Heart right ventricle (tissue), 16 donors: ENCODE data around the gene HRC. TPM values are rescaled to one million over a fixed set of nuclear protein-coding genes. Genes with fewer than 3 reads are reported as not detected.

Source experiments
- ATAC-seq, 8 donors: fragments of 200-7000 bp; cut with Tn5 transposase; one replicate each; pipeline ENCODE4 v1.9.1; 2020; ENCODE audit warnings: mild to moderate bottlenecking in 8 of 8, moderate library complexity in 8 of 8, moderate number of reproducible peaks in 1 of 8
- DNase-seq, 2 donors: peaks; one replicate each; pipeline ENCODE4 v3.0.0-alpha.2; 2020
- H3K27ac ChIP-seq, 10 donors: fragments of 200-600 bp; sonication (generic) in 2 of 10; one replicate each; pipeline versions ENCODE4 v1.5.0 to v1.8.0; 2020 to 2022; ENCODE audit warnings: mild to moderate bottlenecking in 3 of 10
- H3K27me3 ChIP-seq, 7 donors: fragments of 200-600 bp; one replicate each; pipeline ENCODE4 v1.8.0; 2021 to 2022; ENCODE audit warnings: mild to moderate bottlenecking in 2 of 7
- H3K36me3 ChIP-seq, 9 donors: fragments of 200-600 bp; sonication (generic) in 1 of 9; one replicate each; pipeline versions ENCODE4 v1.5.0 to v1.8.0; 2020 to 2022; ENCODE audit warnings: mild to moderate bottlenecking in 2 of 9
- H3K4me1 ChIP-seq, 9 donors: fragments of 200-600 bp; sonication (generic) in 1 of 9; one replicate each; pipeline versions ENCODE4 v1.5.0 to v1.8.0; 2020 to 2022; ENCODE audit warnings: mild to moderate bottlenecking in 4 of 9
- H3K4me3 ChIP-seq, 10 donors: fragments of 200-600 bp; sonication (generic) in 2 of 10; one replicate each; pipeline versions ENCODE4 v1.5.0 to v1.8.0; 2020 to 2022; ENCODE audit warnings: mild to moderate bottlenecking in 7 of 10, moderate library complexity in 2 of 10
- H3K9me3 ChIP-seq, 11 donors: fragments of 200-600 bp in 10 of 11; sonication (generic) in 2 of 11; one replicate each; pipeline versions ENCODE4 v1.5.0 to v1.8.0; 2013 to 2022; ENCODE audit warnings: mild to moderate bottlenecking in 2 of 11, control low read depth in 1 of 11, moderate library complexity in 1 of 11
- CTCF ChIP-seq, 9 donors: fragments of 200-600 bp; sonication (generic) in 2 of 9; IDR thresholded peaks; one replicate each; pipeline versions ENCODE4 v1.5.0 to v1.8.0; 2021 to 2022; ENCODE audit warnings: antibody characterized with exemption in 9 of 9, mild to moderate bottlenecking in 5 of 9, moderate library complexity in 1 of 9
- WGBS, 2 donors: extraction: QIAGEN DNeasy Blood & Tissue Kit; methylation state at CpG; one replicate each; pipeline ENCODE4 v1.1.7; 2013; ENCODE audit warnings: inconsistent platforms in 1 of 2; 5-methylcytosine and 5-hydroxymethylcytosine counted together
- intact Hi-C, 10 donors: fragments of 100-400 bp; cut with DNase I; formaldehyde crosslinking; loops; one replicate each; pipeline versions ENCODE4 v1.11.1 to v1.14.2; 2022
- polyA plus RNA-seq, 2 donors: library from polyadenylated mRNA; stranded (reverse); fragments of 200-250 nt; gene quantifications; one replicate each; pipeline ENCODE4 v1.2.3, GENCODE V29; 2013
- total RNA-seq, 10 donors: library from RNA; stranded (reverse); fragmentation: NEBNext Ultra II Directional in 3 of 10; extraction: Animal tissue kit (Norgen Biotek cat#: 25700) in 3 of 10; gene quantifications; one replicate each; pipeline versions ENCODE4 v1.2.1 to v1.2.4, GENCODE V29; 2021 to 2023
- donor health status: Arrhythmogenic right ventricular cardiomyopathy.
- donor health status: ischemic (EF 13 %, LVEDD 7.1; RV severe dilation, severe dysfunction).
- donor health status: healthy with polysubstance abuse.
- donor health status: DM: no; HTN: yes; CAD: no.
- donor health status: DM: no; HTN: no; CAD: no.
- donor health status: ischemic (EF 25% LVEDD 6.9; RV normal size, moderate dysfunction).
- donor health status: ischemic (EF 25% LVEDD 5.7; RV mildly dilated, moderate dysfunction).
- donor health status: healthy.
- donor health status: DM: yes; HTN: yes; CAD: no.
- donor health status: Ischemic cardiomyopathy.
- donor health status: ischemic (EF 35%, LVEDD 5.7; RV mildly dilated, moderate dysfunction).
- donor health status: nonischemic (EF 11% LVEDD 7.7; RV severe dilation, severe dysfunction).
- donor health status: DM: yes; HTN: yes; CAD: no.
- donor health status: PGD.
- donor health status: ischemic (EF 29% LVEDD 5.4; RV normal size, mild dysfunction).
- donor health status: nonischemic (EF 23%, LVEDD 6.1; RV moderate dilation, normal function).

Gene HRC
- total and polyA plus RNA-seq, 12 donors: 331 to 1,557 (median 1,008) TPM

- Histone ChIP-seq H3K4me1 (no peaks in the 10 kb centered on the region), H3K9me3 (peaks cover 0 to 9% (median 0%) of the 10 kb centered on the region in 11 donors), H3K27ac (no peak overlapping the region), H3K4me3 (no peak overlapping the region), H3K36me3 (peaks cover 0 to 91% (median 40%) of the 10 kb centered on the region in 9 donors), H3K27me3 (no peaks in the 10 kb centered on the region)
- DNase-seq (no peak), ATAC-seq (peak in 1 of 8 donors; percentile 18)
- intact Hi-C loops: no loop called here
- no peak for TF ChIP-seq CTCF (IDR thresholded peaks at IDR 0.05)
- 94 to 96% methylated on average over 4 of the region's 4 CpGs for WGBS, 2 donors
Observed at GRCh38 chr19:49180659-49181058, 25.5 kb upstream of the HRC start.

GRCh38 chr19:49173198-49173597 is 18.0 kb upstream of the HRC start:
- peaks cover 0 to 99% (median 66%) of the 10 kb centered on the region in 9 donors for H3K36me3 ChIP-seq
- no peaks in the 10 kb centered on the region for H3K27me3 ChIP-seq
- 96 to 97% methylated on average over 2 of the region's 2 CpGs for WGBS, 2 donors
- no peak for DNase-seq
- no peaks in the 10 kb centered on the region for H3K9me3 ChIP-seq
- H3K4me1 ChIP-seq: no peaks in the 10 kb centered on the region
- intact Hi-C loops: no loop called here
- no peak overlapping the region for H3K27ac ChIP-seq
- H3K4me3 ChIP-seq: no peak overlapping the region
- ATAC-seq: no peak
- TF ChIP-seq CTCF (IDR thresholded peaks at IDR 0.05): no peak

- intact Hi-C loops: no loop called here
- no peak for TF ChIP-seq CTCF (IDR thresholded peaks at IDR 0.05)
- H3K4me3 ChIP-seq: no peak overlapping the region
- H3K36me3 ChIP-seq: peaks cover 0 to 61% (median 53%) of the 10 kb centered on the region in 9 donors
- H3K27ac ChIP-seq: no peak overlapping the region
- ATAC-seq (no peak), DNase-seq (no peak)
- no peaks in the 10 kb centered on the region for H3K9me3 ChIP-seq
- 95 to 96% methylated on average over 23 of the region's 23 CpGs for WGBS, 2 donors
- H3K27me3 ChIP-seq: no peaks in the 10 kb centered on the region
- H3K4me1 ChIP-seq: peaks cover 11 to 28% (median 19%) of the 10 kb centered on the region in 9 donors
Observed at GRCh38 chr19:49168421-49168820, 13.2 kb upstream of the HRC start.

GRCh38 chr19:49167857-49168409 is 12.7 kb upstream of the HRC start:
- Histone ChIP-seq H3K4me3 (no peak overlapping the region), H3K4me1 (peaks cover 11 to 29% (median 19%) of the 10 kb centered on the region in 9 donors), H3K27ac (no peak overlapping the region), H3K27me3 (no peaks in the 10 kb centered on the region), H3K36me3 (peaks cover 0 to 56% (median 49%) of the 10 kb centered on the region in 9 donors), H3K9me3 (no peaks in the 10 kb centered on the region)
- 85 to 88% methylated on average over 25 of the region's 25 CpGs for WGBS, 2 donors
- no peak for DNase-seq
- no peak for ATAC-seq
- intact Hi-C loops: no loop called here
- TF ChIP-seq CTCF (IDR thresholded peaks at IDR 0.05): no peak
